A673 (cell line): ENCODE data around the gene COX5A. TPM values are rescaled to one million over a fixed set of nuclear protein-coding genes. Genes with fewer than 3 reads are reported as not detected.

Experiments
- BruUV-seq: library from RNA; stranded (reverse); fragments of 400-500 nt; replicated peaks from 2 replicates; lab custom pipeline; 2021; lab: Mats Ljungman, UMichigan
- CTCF ChIA-PET: fragments of 300-600 bp; sonication (Branson Sonifier 250); formaldehyde crosslinking; loops from one replicate; lab custom pipeline; 2022; ENCODE audit warnings: antibody characterized with exemption; lab: Charles Lee
- POLR2A ChIA-PET: fragments of 300-600 bp; sonication (Branson Sonifier 250); formaldehyde crosslinking; loops from one replicate; lab custom pipeline; 2022; ENCODE audit warnings: antibody characterized with exemption; ENCODE audit not compliant: low non-redundant PET; lab: Charles Lee
- DNase-seq: peaks from one replicate; pipeline ENCODE4 v3.0.0-alpha.2; 2015; ENCODE audit warnings: low spot score
- H3K27ac ChIP-seq: fragments of 200-600 bp; sonication (generic); 2 replicates; pipeline ENCODE4 v1.5.1; 2016; ENCODE audit warnings: mixed run types, low read depth, mild to moderate bottlenecking, mixed read lengths, antibody characterized with exemption, low read length; ENCODE audit not compliant: poor library complexity, severe bottlenecking
- H3K27me3 ChIP-seq: fragments of 200-600 bp; sonication (generic); replicated peaks from 2 replicates; pipeline ENCODE4 v1.6.1; 2017; ENCODE audit warnings: mixed run types, low read depth, mild to moderate bottlenecking, mixed read lengths, antibody characterized with exemption, low read length; ENCODE audit not compliant: insufficient read depth, poor library complexity
- H3K36me3 ChIP-seq: fragments of 200-600 bp; sonication (generic); 2 replicates; pipeline ENCODE4 v1.6.1; 2016; ENCODE audit warnings: mixed run types, mild to moderate bottlenecking, mixed read lengths, antibody characterized with exemption, low read length; ENCODE audit not compliant: insufficient read depth, poor library complexity, severe bottlenecking
- H3K4me1 ChIP-seq: fragments of 200-600 bp; sonication (generic); 2 replicates; pipeline ENCODE4 v1.6.1; 2017; ENCODE audit warnings: mixed run types, mild to moderate bottlenecking, mixed read lengths, antibody characterized with exemption, low read length; ENCODE audit not compliant: insufficient read depth, poor library complexity, severe bottlenecking
- H3K4me3 ChIP-seq: fragments of 200-600 bp; sonication (generic); 2 replicates; pipeline ENCODE4 v1.5.1; 2016; ENCODE audit warnings: low read depth, mixed run types, mild to moderate bottlenecking, mixed read lengths, low read length; ENCODE audit not compliant: poor library complexity, severe bottlenecking
- H3K9me3 ChIP-seq: fragments of 200-600 bp; sonication (generic); 2 replicates; pipeline ENCODE4 v1.6.1; 2016; ENCODE audit warnings: mixed run types, low read depth, mild to moderate bottlenecking, mixed read lengths, antibody characterized with exemption, low read length; ENCODE audit not compliant: poor library complexity, severe bottlenecking
- CTCF ChIP-seq: fragments of 300-800, 200-600 bp; sonication (generic); conservative IDR thresholded peaks from 2 replicates; pipeline ENCODE4 v1.5.1; 2017; ENCODE audit warnings: low read depth, mild to moderate bottlenecking, antibody characterized with exemption, low read length, moderate library complexity, mixed read lengths
- EZH2 ChIP-seq: fragments of 200-600 bp; sonication (generic); IDR thresholded peaks from 2 replicates; pipeline ENCODE4 v1.6.1; 2017; ENCODE audit warnings: borderline replicate concordance, low read depth, mild to moderate bottlenecking, mixed read lengths, antibody characterized with exemption, low read length; ENCODE audit not compliant: poor library complexity, severe bottlenecking
- intact Hi-C: fragments of 100-400 bp; cut with micrococcal nuclease; formaldehyde crosslinking; loops from one replicate; pipeline ENCODE4 v1.10.0; 2022; ENCODE audit not compliant: unreplicated experiment
- total RNA-seq: library from RNA; stranded (reverse); gene quantifications from 2 replicates; pipeline ENCODE4 v1.2.3, GENCODE V29; 2021

Gene COX5A
- total RNA-seq, 1 experiment from 2014 or later, result 354 TPM

- Histone ChIP-seq H3K27ac (peak overlapping the region; percentile 97), H3K9me3 (peaks cover 9% of the 10 kb centered on the region), H3K4me3 (peak overlapping the region; percentile 90), H3K4me1 (peaks cover 25% of the 10 kb centered on the region), H3K27me3 (no peaks in the 10 kb centered on the region), H3K36me3 (peaks cover 10% of the 10 kb centered on the region)
- BruUV-seq, result TSS peak; percentile 40
- intact Hi-C loops, result no loop called here
- TF ChIP-seq CTCF (no peak), EZH2 (no peak)
- POLR2A ChIA-PET, result no interaction called here
- CTCF ChIA-PET, result no interaction called here
- DNase-seq, result no peak
Observed at GRCh38 chr15:74872702-74873035, 65.2 kb downstream of the COX5A start.

GRCh38 chr15:74870436-74871215 is 67.2 kb downstream of the COX5A start:
- peaks cover 14% of the 10 kb centered on the region for H3K36me3 ChIP-seq
- H3K27me3 ChIP-seq, result no peaks in the 10 kb centered on the region
- no peak for TF ChIP-seq CTCF
- no peak for TF ChIP-seq EZH2
- peak overlapping the region; percentile 69 for H3K27ac ChIP-seq
- DNase-seq, result no peak
- ChIA-PET CTCF (interaction anchor here (0.6 to 1.4 kb wide), 2 partner anchors 31 to 106 kb away, joined by 3 to 4 read pairs; no protein-coding TSS in a partner anchor), POLR2A (no interaction called here)
- intact Hi-C loops, result no loop called here
- H3K4me3 ChIP-seq, result peak overlapping the region; percentile 7
- H3K4me1 ChIP-seq, result peaks cover 32% of the 10 kb centered on the region
- peaks cover 9% of the 10 kb centered on the region for H3K9me3 ChIP-seq
- BruUV-seq, result TSS peak; percentile 77

Other genes with a start within 250 kb of the COX5A start
- gene EDC3, start 242.0 kb downstream of the COX5A start, total RNA-seq, result 62.6 and 65.2 TPM in 2 replicates
- 0.33 and 0.62 TPM in 2 replicates for gene CYP1A1, start 212.5 kb downstream of the COX5A start, total RNA-seq
- gene CYP1A2, start 189.2 kb downstream of the COX5A start, total RNA-seq, result not detected in 2 replicates
- 90.8 and 103 TPM in 2 replicates for gene CSK, start 156.0 kb downstream of the COX5A start, total RNA-seq
- gene LMAN1L, start 125.2 kb downstream of the COX5A start, total RNA-seq, result 0.80 TPM in 1 of 2 replicates, not detected in the other
- 0.17 and 0.28 TPM in 2 replicates for gene CPLX3, start 111.4 kb downstream of the COX5A start, total RNA-seq
- 53.3 and 58.3 TPM in 2 replicates for gene ULK3, start 94.9 kb downstream of the COX5A start, total RNA-seq
- gene SCAMP2, start 64.7 kb downstream of the COX5A start, total RNA-seq, result 77.9 and 94.4 TPM in 2 replicates
- 48.2 and 62.8 TPM in 2 replicates for gene MPI, start 48.0 kb downstream of the COX5A start, total RNA-seq
- 86.6 and 93.2 TPM in 2 replicates for gene FAM219B, start 31.2 kb downstream of the COX5A start, total RNA-seq
- gene RPP25, start 18.7 kb upstream of the COX5A start, total RNA-seq, result 20.6 and 22.5 TPM in 2 replicates
- 3.8 and 5.8 TPM in 2 replicates for gene SCAMP5, start 57.5 kb upstream of the COX5A start, total RNA-seq
- gene PPCDC, start 85.5 kb upstream of the COX5A start, total RNA-seq, result 13.3 and 18.9 TPM in 2 replicates